WTC11 (cell line): ENCODE measurements around the gene ALDOC. TPM values are rescaled to one million over a fixed set of nuclear protein-coding genes. Genes with fewer than 3 reads are reported as not detected.

Source experiments
- ATAC-seq: fragments of 200-7000 bp; cut with Tn5 transposase; 2 replicates; pipeline ENCODE4 v1.10.0; 2021; ENCODE audit warnings: mild to moderate bottlenecking, moderate library complexity
- CTCF ChIA-PET: fragments of 300-600 bp; sonication (Branson Sonifier 250); formaldehyde crosslinking; loops from one replicate; lab custom pipeline; 2021; ENCODE audit warnings: antibody characterized with exemption; lab: Charles Lee
- POLR2A ChIA-PET: fragments of 350-600 bp; sonication (Branson Sonifier 250); formaldehyde crosslinking; loops from one replicate; lab custom pipeline; 2021; ENCODE audit warnings: antibody characterized with exemption; lab: Charles Lee
- DNase-seq: peaks from one replicate; pipeline ENCODE4 v3.0.0; 2021; ENCODE audit warnings: low spot score
- H3K27ac Mint-ChIP-seq: 2 replicates; pipeline ENCODE4 v1.8.0; 2021; ENCODE audit warnings: mixed read lengths
- H3K27me3 Mint-ChIP-seq: 2 replicates; pipeline ENCODE4 v1.8.0; 2021; ENCODE audit warnings: low read depth, mild to moderate bottlenecking, moderate library complexity, mixed read lengths
- H3K36me3 Mint-ChIP-seq: 2 replicates; pipeline ENCODE4 v1.8.0; 2021; ENCODE audit warnings: mixed read lengths
- H3K4me1 Mint-ChIP-seq: 2 replicates; pipeline ENCODE4 v1.8.0; 2022; ENCODE audit warnings: mixed read lengths
- H3K4me3 Mint-ChIP-seq: 2 replicates; pipeline ENCODE4 v1.8.0; 2021; ENCODE audit warnings: mild to moderate bottlenecking, moderate library complexity, mixed read lengths
- H3K9me3 Mint-ChIP-seq: 2 replicates; pipeline ENCODE4 v1.8.0; 2021; ENCODE audit warnings: mixed read lengths
- ELF4 ChIP-seq: sonication (generic); formaldehyde crosslinking; IDR thresholded peaks from 2 replicates; pipeline ENCODE4 v1.8.1; 2022; ENCODE audit warnings: low read depth, mild to moderate bottlenecking, moderate library complexity, missing genetic modification reagents
- FOXP1 ChIP-seq: sonication (generic); formaldehyde crosslinking; IDR thresholded peaks from 2 replicates; pipeline ENCODE4 v1.8.0; 2022; ENCODE audit warnings: missing genetic modification reagents, mild to moderate bottlenecking, moderate library complexity, borderline replicate concordance
- IRF2 ChIP-seq: sonication (generic); formaldehyde crosslinking; IDR thresholded peaks from 2 replicates; pipeline ENCODE4 v1.8.0; 2022; ENCODE audit warnings: low read depth, missing genetic modification reagents, borderline replicate concordance
- NFYB ChIP-seq: sonication (generic); formaldehyde crosslinking; conservative IDR thresholded peaks from 2 replicates; pipeline ENCODE4 v1.8.0; 2022; ENCODE audit warnings: low read depth, missing genetic modification reagents
- OVOL2 ChIP-seq: fragments of 250-450 bp; sonication (Bioruptor Pico); IDR thresholded peaks from 2 replicates; pipeline ENCODE4 v1.9.0; 2021; ENCODE audit warnings: mild to moderate bottlenecking, borderline replicate concordance
- RORB ChIP-seq: fragments of 250-450 bp; sonication (Bioruptor Pico); IDR thresholded peaks from 2 replicates; pipeline ENCODE4 v1.9.0; 2021; ENCODE audit warnings: mild to moderate bottlenecking
- TEAD4 ChIP-seq: sonication (generic); formaldehyde crosslinking; IDR thresholded peaks from 2 replicates; pipeline ENCODE4 v1.8.0; 2022; ENCODE audit warnings: mild to moderate bottlenecking, missing genetic modification reagents
- ZNF121 ChIP-seq: sonication (generic); formaldehyde crosslinking; IDR thresholded peaks from 2 replicates; pipeline ENCODE4 v1.8.0; 2023; ENCODE audit warnings: missing genetic modification reagents
- ZNF138 ChIP-seq: sonication (generic); formaldehyde crosslinking; conservative IDR thresholded peaks from 2 replicates; pipeline ENCODE4 v1.8.1; 2022; ENCODE audit warnings: mild to moderate bottlenecking, moderate library complexity, missing genetic modification reagents
- ZNF232 ChIP-seq: sonication (generic); formaldehyde crosslinking; IDR thresholded peaks from 2 replicates; pipeline ENCODE4 v1.8.0; 2022; ENCODE audit warnings: mild to moderate bottlenecking, missing genetic modification reagents
- ZNF416 ChIP-seq: fragments of 250-450 bp; sonication (Bioruptor Pico); IDR thresholded peaks from 2 replicates; pipeline ENCODE4 v1.9.0; 2021; ENCODE audit warnings: mild to moderate bottlenecking, inconsistent platforms
- total RNA-seq: library from RNA; stranded (reverse); gene quantifications from 3 replicates; pipeline ENCODE4 v1.2.3, GENCODE V29; 2021
- TF ChIP-seq, protein P1 (sequence below): fragments of 250-450 bp; sonication (Bioruptor Pico); IDR thresholded peaks from 2 replicates; pipeline ENCODE4 v1.9.0; 2021; ENCODE audit warnings: mild to moderate bottlenecking
- TF ChIP-seq, protein P2 (sequence below): fragments of 250-450 bp; sonication (Bioruptor Pico); IDR thresholded peaks from 2 replicates; pipeline ENCODE4 v1.9.0; 2021; ENCODE audit warnings: mild to moderate bottlenecking, borderline replicate concordance
- TF ChIP-seq, protein P3 (sequence below): sonication (generic); formaldehyde crosslinking; IDR thresholded peaks from 2 replicates; pipeline ENCODE4 v1.8.1; 2022; ENCODE audit warnings: missing genetic modification reagents, borderline replicate concordance
- TF ChIP-seq, protein P4 (sequence below): fragments of 250-450 bp; sonication (Bioruptor Pico); IDR thresholded peaks from 2 replicates; pipeline ENCODE4 v1.8.0; 2021; ENCODE audit warnings: mild to moderate bottlenecking
- TF ChIP-seq, protein P5 (sequence below): sonication (generic); formaldehyde crosslinking; IDR thresholded peaks from 2 replicates; pipeline ENCODE4 v1.8.0; 2022; ENCODE audit warnings: missing genetic modification reagents
- TF ChIP-seq, protein P6 (sequence below): fragments of 250-450 bp; sonication (Bioruptor Pico); IDR thresholded peaks from 2 replicates; pipeline ENCODE4 v1.9.0; 2021; ENCODE audit warnings: moderate library complexity, mild to moderate bottlenecking, inconsistent platforms, borderline replicate concordance

Gene ALDOC
- total RNA-seq, 1 experiment from 2014 or later, result 73.5 TPM

DNA sequence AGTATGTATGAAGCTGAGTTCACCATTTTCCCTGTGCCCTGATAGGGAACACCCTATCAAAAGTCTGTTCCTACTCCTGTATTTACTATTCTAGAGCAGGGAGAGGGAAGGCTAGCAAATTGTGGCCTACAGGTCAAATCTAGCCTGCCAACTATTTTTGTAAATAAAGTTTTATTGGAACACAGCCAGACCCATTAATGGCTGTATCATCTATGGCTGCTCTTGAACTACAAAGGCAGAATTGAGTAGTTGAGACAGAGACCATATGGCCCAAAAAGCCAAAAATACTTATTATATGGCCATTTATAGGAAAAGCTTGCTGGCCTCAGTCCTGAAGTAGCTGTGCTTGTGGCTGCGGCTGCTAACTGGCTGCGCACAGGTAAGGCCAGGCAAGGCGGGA is 4.3 kb upstream of the ALDOC start:
- ATAC-seq, result no peak
- POLR2A ChIA-PET, result no interaction called here

DNA sequence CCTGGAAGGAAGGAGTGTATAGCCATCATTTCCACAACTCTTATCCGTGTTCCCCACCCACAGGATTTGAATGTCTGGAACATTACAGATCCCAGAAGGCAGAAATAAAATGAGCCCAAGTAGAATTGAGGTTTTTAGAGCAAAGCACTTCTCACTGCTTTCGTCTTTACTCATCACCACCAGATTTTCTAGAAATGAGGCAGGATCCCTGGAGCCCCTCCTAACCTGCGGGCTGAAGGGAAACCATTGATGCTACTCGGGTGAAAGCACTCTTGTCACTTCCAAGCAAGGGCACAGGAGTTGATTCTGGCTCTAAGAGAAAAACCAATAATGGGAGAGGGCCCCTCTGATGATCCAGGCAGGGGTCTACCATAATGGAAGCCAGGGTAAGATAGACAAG is 2.8 kb upstream of the ALDOC start:
- no peak for ATAC-seq
- ChIA-PET POLR2A (no interaction called here), CTCF (no interaction called here)
- Mint-ChIP-seq H3K27me3 (no peaks in the 10 kb centered on the region), H3K4me3 (no peak overlapping the region), H3K36me3 (peaks cover 33% of the 10 kb centered on the region), H3K9me3 (no peaks in the 10 kb centered on the region), H3K27ac (no peak overlapping the region), H3K4me1 (peaks cover 14% of the 10 kb centered on the region)
- DNase-seq, result no peak
- TF ChIP-seq, protein P1, sequence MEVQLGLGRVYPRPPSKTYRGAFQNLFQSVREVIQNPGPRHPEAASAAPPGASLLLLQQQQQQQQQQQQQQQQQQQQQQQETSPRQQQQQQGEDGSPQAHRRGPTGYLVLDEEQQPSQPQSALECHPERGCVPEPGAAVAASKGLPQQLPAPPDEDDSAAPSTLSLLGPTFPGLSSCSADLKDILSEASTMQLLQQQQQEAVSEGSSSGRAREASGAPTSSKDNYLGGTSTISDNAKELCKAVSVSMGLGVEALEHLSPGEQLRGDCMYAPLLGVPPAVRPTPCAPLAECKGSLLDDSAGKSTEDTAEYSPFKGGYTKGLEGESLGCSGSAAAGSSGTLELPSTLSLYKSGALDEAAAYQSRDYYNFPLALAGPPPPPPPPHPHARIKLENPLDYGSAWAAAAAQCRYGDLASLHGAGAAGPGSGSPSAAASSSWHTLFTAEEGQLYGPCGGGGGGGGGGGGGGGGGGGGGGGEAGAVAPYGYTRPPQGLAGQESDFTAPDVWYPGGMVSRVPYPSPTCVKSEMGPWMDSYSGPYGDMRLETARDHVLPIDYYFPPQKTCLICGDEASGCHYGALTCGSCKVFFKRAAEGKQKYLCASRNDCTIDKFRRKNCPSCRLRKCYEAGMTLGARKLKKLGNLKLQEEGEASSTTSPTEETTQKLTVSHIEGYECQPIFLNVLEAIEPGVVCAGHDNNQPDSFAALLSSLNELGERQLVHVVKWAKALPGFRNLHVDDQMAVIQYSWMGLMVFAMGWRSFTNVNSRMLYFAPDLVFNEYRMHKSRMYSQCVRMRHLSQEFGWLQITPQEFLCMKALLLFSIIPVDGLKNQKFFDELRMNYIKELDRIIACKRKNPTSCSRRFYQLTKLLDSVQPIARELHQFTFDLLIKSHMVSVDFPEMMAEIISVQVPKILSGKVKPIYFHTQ (CRISPR knock-in tag), result no peak
- TF ChIP-seq ZNF232, result no peak
- no peak for TF ChIP-seq OVOL2 (CRISPR knock-in tag)
- TF ChIP-seq IRF2 (CRISPR knock-in tag), result no peak
- TF ChIP-seq NFYB (CRISPR knock-in tag), result no peak
- no peak for TF ChIP-seq ZNF121
- TF ChIP-seq, protein P2, sequence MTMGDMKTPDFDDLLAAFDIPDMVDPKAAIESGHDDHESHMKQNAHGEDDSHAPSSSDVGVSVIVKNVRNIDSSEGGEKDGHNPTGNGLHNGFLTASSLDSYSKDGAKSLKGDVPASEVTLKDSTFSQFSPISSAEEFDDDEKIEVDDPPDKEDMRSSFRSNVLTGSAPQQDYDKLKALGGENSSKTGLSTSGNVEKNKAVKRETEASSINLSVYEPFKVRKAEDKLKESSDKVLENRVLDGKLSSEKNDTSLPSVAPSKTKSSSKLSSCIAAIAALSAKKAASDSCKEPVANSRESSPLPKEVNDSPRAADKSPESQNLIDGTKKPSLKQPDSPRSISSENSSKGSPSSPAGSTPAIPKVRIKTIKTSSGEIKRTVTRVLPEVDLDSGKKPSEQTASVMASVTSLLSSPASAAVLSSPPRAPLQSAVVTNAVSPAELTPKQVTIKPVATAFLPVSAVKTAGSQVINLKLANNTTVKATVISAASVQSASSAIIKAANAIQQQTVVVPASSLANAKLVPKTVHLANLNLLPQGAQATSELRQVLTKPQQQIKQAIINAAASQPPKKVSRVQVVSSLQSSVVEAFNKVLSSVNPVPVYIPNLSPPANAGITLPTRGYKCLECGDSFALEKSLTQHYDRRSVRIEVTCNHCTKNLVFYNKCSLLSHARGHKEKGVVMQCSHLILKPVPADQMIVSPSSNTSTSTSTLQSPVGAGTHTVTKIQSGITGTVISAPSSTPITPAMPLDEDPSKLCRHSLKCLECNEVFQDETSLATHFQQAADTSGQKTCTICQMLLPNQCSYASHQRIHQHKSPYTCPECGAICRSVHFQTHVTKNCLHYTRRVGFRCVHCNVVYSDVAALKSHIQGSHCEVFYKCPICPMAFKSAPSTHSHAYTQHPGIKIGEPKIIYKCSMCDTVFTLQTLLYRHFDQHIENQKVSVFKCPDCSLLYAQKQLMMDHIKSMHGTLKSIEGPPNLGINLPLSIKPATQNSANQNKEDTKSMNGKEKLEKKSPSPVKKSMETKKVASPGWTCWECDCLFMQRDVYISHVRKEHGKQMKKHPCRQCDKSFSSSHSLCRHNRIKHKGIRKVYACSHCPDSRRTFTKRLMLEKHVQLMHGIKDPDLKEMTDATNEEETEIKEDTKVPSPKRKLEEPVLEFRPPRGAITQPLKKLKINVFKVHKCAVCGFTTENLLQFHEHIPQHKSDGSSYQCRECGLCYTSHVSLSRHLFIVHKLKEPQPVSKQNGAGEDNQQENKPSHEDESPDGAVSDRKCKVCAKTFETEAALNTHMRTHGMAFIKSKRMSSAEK (CRISPR knock-in tag), result no peak
- no peak for TF ChIP-seq FOXP1 (CRISPR knock-in tag)
- no peak for TF ChIP-seq ZNF138 (CRISPR knock-in tag)
- TF ChIP-seq, protein P3, sequence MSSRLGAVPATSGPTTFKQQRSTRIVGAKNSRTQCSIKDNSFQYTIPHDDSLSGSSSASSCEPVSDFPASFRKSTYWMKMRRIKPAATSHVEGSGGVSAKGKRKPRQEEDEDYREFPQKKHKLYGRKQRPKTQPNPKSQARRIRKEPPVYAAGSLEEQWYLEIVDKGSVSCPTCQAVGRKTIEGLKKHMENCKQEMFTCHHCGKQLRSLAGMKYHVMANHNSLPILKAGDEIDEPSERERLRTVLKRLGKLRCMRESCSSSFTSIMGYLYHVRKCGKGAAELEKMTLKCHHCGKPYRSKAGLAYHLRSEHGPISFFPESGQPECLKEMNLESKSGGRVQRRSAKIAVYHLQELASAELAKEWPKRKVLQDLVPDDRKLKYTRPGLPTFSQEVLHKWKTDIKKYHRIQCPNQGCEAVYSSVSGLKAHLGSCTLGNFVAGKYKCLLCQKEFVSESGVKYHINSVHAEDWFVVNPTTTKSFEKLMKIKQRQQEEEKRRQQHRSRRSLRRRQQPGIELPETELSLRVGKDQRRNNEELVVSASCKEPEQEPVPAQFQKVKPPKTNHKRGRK (CRISPR knock-in tag), result no peak
- TF ChIP-seq ZNF416 (CRISPR knock-in tag), result no peak
- no peak for TF ChIP-seq ELF4 (CRISPR knock-in tag)

More for the DNA sequence above, 4.3 kb upstream of the ALDOC start:
- peaks cover 29% of the 10 kb centered on the region for H3K36me3 Mint-ChIP-seq
- CTCF ChIA-PET, result no interaction called here
- H3K27ac Mint-ChIP-seq, result no peak overlapping the region
- no peak overlapping the region for H3K4me3 Mint-ChIP-seq
- no peaks in the 10 kb centered on the region for H3K27me3 Mint-ChIP-seq
- TF ChIP-seq RORB (CRISPR knock-in tag) (no peak), TEAD4 (CRISPR knock-in tag) (no peak)
- TF ChIP-seq, protein P4, sequence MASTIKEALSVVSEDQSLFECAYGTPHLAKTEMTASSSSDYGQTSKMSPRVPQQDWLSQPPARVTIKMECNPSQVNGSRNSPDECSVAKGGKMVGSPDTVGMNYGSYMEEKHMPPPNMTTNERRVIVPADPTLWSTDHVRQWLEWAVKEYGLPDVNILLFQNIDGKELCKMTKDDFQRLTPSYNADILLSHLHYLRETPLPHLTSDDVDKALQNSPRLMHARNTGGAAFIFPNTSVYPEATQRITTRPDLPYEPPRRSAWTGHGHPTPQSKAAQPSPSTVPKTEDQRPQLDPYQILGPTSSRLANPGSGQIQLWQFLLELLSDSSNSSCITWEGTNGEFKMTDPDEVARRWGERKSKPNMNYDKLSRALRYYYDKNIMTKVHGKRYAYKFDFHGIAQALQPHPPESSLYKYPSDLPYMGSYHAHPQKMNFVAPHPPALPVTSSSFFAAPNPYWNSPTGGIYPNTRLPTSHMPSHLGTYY (CRISPR knock-in tag), result no peak
- TF ChIP-seq, protein P5, sequence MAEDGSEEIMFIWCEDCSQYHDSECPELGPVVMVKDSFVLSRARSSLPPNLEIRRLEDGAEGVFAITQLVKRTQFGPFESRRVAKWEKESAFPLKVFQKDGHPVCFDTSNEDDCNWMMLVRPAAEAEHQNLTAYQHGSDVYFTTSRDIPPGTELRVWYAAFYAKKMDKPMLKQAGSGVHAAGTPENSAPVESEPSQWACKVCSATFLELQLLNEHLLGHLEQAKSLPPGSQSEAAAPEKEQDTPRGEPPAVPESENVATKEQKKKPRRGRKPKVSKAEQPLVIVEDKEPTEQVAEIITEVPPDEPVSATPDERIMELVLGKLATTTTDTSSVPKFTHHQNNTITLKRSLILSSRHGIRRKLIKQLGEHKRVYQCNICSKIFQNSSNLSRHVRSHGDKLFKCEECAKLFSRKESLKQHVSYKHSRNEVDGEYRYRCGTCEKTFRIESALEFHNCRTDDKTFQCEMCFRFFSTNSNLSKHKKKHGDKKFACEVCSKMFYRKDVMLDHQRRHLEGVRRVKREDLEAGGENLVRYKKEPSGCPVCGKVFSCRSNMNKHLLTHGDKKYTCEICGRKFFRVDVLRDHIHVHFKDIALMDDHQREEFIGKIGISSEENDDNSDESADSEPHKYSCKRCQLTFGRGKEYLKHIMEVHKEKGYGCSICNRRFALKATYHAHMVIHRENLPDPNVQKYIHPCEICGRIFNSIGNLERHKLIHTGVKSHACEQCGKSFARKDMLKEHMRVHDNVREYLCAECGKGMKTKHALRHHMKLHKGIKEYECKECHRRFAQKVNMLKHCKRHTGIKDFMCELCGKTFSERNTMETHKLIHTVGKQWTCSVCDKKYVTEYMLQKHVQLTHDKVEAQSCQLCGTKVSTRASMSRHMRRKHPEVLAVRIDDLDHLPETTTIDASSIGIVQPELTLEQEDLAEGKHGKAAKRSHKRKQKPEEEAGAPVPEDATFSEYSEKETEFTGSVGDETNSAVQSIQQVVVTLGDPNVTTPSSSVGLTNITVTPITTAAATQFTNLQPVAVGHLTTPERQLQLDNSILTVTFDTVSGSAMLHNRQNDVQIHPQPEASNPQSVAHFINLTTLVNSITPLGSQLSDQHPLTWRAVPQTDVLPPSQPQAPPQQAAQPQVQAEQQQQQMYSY (CRISPR knock-in tag), result no peak
- TF ChIP-seq, protein P6, sequence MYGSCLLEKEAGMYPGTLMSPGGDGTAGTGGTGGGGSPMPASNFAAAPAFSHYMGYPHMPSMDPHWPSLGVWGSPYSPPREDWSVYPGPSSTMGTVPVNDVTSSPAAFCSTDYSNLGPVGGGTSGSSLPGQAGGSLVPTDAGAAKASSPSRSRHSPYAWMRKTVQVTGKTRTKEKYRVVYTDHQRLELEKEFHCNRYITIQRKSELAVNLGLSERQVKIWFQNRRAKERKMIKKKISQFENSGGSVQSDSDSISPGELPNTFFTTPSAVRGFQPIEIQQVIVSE (CRISPR knock-in tag), result no peak
- peaks cover 11% of the 10 kb centered on the region for H3K4me1 Mint-ChIP-seq
- DNase-seq, result no peak
- H3K9me3 Mint-ChIP-seq, result no peaks in the 10 kb centered on the region
